Suppressor macrophage treated with lipopolysaccharide for 4 hours (primary cell): Measurements from ENCODE around the gene INS.
"Not testable (repeated sequence)": the region's sequence is repeated elsewhere in the genome, so short reads cannot be mapped to it uniquely, and the experiment has no call there.

ENCODE experiments used
- DNase-seq: peaks from one replicate; pipeline ENCODE4 v3.0.0-alpha.2; 2020

Gene INS

DNA sequence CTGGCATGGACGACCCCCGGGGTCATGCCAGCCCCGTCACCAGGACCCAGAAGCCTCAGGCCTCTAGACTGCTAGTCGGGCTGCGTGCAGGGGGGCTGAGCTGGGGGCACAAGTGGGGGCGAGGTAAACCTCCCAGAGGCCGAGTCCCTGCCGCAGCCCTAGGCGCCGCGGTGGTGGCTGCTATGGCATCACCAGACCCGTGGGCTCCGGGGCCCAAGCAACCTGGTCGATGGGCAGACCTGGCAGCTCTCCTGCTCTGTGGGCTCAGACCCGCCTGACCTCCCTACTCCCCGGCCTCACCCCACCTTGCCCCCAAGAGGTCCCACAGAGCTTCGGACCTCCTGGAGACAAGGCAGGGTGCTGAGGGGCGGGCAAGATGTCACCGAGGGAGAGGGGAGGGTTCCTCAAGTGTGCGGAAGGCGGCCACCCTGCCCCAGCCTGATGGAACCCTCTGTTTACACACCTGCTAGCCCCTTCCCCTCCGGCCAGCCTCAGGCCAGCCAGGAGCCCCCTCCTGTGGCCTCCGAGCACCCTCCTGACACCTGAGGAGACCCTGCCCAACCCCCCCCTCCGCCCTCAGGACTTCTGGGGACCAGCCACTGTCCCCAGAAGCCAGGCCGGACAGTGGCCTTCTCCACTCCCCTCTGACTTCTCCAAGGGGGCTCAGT lies 31.2 kb downstream of the INS start:
- DNase-seq = no peak

DNA sequence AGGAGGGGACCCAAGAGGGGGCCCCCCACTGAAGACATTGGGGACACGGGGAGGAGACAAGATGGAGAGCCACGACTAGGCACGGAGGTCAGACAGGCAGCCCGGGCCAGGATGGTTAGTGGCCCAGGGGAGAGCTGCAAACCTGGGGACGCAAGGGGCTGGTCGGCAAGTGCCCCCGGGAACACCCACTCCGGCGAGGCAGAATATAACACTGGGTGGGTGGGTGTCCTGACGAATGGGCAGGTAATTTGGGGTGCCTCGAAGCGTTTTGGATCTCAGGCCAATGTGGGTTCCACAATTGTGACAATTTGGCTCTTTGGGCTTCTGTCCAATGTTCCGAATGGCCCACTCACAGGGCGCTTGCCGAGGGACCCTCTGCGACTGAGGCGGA lies 31.7 kb downstream of the INS start:
- no peak for DNase-seq

DNA sequence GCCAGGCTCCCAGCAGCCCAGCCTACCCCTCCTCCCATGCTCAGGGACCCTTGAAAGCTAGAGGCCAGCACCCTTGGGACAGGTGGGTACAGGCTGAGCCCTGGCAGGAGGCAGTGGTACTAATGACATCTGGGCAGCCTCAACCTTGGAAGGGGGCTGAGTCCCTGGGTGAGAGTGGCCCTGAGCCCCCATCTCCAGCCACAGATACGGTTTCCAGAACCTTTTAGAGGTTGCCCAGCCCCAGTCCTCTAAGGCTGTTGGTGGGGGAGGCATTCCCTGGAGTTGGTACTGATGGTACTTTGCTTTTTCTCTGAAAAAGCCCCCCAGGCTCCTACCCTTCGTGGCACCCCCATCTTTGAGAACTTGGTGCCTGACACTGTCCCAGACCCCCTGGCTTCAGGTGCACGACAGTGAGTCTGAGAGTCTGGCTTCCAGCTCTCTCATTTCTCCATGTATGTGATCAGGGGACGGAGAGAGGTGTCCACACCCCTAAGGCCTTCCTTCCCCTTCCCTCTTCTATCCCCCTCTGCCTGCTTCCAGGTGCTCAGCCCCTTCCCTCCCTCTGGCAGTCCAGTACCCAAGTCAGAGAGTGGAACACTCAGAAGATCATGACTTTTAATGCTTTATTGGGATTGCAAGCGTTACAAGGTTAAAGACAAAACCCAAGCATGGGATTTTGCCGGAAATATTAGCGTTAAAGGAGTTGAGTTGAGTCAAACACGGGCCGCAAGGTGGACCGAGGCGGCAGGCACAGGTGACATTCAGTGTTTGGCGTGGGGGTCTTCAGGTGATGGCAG lies 32.3 kb downstream of the INS start:
- DNase-seq = no peak

DNA sequence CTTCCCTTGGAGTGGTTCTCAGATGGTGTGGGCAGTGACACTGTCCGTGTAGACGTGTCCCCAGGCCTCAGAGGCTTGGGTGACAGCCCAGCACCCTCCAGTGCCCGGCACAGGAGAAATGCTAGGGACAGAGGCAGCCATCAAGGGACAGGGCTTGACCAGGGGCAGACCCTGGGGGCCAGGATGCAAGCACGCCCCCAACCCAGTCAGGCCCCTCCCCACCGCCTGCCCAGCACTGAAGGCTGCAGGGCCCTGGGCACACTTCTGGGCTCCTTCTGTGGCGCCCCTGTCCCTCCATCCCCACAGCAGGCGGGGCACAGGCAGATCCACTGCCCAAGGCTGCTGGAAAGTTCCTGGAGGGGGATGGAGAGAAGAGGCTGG lies 32.9 kb downstream of the INS start:
- DNase-seq = no peak

DNA sequence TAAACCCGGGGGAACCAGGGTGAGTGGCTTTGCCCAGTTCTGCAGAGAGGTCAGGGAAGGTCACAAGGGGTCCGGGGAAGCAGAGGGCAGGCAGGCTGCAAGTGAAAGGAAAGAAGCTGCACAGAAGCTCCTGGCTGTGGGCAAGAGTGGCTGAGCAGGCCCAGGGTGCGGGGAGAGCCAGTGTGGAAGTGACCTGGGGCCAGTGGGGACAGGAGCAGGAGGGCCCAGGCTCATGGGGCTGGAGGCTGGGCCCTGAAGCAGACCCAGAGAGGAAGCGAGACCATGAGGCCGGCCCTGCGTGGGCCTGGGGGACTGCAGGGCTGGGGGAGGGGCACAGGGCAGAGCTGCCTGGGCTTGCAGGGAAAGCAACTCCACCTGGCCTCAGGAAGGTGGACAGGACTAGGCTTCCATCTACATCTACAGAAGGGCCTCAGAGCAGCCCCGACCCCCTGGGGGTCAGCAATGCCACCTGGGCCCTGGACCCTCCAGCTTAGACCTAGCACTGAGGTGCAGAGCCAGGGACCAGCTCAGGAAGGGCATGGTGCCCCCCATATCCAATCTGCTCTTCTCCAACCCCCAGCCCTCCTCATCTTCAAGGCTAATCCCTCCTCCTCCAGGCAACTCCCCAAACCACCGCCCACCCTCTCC lies 33.4 kb downstream of the INS start:
- no peak for DNase-seq

DNA sequence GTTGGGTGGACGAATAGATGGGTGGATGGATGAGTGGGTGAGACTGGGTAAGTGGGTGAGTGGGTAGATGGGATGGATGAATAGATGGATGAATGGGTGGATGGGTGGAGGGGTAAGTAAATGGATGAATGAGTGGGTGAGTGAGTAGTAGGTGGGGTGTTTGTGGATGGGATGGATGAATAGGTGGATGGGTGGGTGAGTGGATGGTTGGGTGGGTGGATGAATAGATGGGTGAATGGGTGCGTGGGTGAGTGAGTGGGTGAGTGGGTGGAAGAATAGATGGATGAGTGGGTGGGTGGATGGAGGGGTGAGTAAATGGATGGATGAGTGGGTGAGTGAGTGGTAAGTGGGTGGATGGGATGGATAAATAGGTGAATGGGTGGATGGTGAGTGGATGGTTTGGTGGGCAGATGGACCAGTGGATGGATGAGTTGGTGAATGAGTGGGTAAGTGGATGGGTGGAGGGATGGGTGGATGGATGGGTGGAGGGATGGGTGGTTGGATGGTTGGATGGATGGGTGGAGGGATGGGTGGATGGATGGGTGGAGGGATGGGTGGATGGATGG lies 34.4 kb downstream of the INS start:
- no peak for DNase-seq

DNA sequence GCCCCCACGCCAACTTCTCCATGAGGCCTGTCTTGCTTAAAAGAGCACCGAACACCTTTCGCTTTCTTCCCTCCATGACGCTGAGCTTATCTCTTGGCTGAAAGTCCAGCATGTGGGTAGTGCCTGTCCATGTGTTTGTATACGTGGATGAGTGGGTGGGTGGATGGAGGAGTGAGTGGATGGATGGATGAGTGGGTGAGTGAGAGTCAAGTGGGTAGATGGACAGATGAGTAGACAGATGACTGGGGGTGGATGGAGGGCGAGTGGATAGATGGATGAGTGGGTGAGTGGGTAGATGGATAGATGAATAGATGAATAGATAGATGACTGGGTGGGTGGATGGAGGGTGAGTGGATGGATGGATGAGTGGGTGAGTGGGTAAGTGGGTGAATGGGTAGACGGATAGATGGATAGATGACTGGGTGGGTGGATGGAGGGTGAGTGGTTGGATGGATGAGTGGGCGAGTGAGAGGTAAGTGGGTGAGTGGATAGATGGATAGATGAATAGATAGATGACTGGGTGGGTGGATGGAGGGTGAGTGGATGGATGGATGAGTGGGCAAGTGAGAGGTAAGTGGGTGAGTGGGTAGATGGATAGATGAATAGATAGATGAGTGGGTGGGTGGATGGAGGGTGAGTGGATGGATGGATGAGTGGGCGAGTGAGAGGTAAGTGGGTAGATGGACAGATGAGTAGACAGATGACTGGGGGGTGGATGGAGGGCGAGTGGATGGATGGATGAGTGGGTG lies 36.1 kb downstream of the INS start:
- not testable (repeated sequence) for DNase-seq

DNA sequence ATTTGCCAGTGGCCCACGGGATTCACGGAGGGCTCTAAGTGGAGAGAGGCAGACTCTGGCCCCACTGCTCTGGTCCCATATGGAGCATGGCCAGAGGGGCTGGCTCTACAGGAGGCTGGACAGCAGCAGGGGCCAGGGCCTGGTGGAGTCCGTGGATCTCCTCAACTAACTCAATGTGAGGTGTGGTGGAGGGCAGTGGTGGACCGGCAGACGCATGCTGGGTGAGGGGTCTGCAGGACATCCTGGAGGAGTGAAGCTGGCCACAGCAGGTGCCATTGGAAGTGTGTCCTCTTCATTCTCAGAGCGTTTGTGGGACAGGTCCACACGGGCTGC lies 37.4 kb downstream of the INS start:
- DNase-seq = no peak

DNA sequence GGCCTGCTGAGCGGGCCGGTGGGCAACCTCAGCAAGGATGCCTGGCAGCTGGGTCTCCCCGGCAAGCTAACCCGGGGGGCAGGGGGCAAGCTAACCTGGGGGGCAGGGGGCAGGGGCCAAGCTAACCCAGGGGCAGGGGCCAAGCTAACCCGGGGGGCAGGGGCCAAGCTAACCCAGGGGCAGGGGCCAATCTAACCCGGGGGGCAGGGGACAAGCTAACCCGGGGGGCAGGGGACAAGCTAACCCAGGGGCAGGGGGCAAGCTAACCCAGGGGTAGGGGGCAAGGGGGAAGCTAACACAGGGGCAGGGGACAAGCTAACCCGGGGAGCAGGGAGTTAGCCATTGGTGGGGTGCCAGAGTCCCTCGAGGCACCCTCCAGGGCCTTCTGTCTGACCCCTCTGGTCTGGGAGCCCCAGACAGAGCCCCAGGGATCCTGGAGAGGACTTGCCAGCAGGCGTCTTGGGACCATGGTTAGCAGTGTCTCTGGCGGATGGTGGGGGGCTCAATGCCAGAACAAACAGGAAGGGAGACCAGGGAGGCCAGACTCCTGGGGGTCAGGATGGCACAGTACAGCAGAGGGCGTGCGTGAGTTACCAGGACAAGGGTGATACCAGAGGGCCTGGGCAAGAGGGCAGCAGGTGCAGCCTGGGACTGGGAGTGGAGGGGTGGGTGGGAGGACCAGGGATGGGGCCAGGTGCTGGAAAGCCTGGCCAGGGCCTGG lies 37.9 kb downstream of the INS start:
- no peak for DNase-seq

DNA sequence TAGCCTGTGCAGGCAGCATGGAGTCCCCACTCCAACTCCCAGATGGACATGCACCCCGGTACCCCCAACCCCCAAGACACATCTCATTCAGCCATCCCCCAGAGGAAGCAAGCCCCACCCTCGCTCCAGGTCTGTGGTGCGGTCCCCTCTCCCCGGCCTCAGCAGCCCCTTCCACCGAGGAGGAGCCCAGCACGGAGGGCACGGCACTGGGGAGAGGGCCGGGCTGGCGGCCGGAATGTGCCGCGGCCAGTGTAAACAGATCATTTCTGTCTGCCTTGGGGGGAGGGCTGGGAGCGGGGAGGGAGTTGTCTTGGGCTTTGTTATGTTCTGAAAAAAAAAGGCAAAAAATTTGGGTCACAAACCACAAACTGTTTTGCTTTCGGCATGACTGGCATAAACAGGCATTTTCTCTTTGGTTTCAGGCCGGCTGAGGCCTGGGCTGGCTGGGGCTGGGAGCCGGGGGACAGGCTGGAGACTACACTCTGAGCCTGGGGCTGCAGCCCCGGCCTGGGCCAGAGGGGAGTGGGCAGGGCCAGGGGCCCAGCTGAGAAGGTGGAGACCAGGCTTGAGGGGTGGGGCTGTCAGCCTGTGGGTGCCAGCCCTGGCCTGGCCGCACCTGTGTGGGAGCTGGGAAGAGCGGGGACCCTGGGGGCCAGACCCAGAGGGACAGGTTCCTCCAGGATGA lies 38.6 kb downstream of the INS start:
- no peak for DNase-seq

DNA sequence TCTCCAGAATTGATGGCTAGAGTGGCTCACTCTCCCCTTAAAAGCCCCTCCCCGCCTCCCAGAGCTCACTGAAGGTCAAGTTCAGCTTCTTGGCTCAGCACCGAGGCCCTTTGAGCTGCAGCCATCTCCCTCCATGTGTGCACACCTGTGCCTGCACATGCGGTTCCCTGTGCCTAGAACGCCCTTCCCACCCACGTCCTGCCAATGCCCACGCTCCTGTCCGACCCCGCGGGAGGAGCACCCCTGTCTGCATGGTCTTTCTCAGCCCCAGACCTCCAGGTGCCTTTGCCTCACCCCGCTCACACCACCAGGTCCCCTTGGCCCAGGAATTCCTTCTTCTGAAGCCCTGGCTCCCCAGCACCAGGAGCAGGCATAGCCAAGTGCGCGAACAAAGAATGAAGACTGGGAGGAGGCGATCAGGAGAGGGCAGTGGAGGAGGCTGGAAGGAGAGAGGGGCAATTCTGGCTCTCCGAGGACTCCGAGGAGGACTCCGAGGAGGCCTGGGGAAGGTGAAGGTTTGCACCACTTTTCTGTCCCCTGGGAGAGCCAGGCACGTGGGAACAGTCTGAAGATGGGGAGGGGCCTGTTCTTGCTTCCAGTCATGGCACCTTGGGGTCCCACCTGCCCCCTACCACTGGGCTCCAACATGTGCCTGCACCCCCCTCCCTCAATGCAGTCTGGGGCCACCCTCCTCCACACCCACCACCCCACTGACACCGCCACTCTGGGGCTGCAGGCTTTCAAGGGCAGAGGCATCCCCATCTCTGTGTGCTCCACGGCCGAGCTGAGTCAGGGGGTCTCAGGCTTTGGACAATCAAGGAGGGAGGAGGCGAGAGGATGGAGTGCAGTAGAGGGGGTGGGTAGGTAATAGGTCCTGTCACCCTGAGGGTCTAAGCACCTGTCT lies 39.5 kb downstream of the INS start:
- no peak for DNase-seq

DNA sequence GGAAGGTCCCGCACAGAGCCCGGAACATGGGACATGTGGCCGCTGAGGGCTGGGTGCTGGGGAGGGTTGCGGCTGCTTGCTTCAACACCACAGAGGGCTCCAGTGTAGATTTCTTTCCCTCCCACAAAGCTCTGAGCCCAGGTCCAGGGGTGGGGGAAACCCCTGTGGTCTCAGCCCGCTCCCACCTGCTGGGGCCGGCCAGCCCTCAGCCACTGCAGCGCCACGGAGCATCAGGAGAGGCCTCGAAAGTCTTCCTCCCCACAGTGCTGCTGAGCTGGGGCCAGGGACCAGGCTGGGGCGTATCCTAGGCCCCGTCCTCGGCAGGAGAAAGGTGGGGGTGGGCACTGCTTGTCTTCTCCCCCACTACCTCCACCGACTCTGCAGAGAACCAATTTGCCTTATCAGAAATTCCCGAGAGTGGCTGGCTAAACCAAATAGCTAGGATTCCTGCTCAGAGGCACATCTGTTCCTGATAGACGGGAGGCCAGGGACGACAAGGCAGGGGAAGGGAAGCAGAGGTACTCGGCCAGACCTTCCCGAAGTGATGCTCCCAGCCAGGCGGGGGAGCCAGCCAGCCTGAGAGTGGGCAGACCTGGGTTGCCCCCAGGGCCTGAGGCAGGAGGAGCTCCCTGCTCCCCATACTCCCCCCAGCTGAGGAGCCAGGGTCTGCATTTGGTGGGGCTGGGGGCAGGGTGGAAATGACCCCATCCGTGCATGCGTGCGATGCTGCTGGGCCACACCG lies 40.5 kb downstream of the INS start:
- DNase-seq = no peak

DNA sequence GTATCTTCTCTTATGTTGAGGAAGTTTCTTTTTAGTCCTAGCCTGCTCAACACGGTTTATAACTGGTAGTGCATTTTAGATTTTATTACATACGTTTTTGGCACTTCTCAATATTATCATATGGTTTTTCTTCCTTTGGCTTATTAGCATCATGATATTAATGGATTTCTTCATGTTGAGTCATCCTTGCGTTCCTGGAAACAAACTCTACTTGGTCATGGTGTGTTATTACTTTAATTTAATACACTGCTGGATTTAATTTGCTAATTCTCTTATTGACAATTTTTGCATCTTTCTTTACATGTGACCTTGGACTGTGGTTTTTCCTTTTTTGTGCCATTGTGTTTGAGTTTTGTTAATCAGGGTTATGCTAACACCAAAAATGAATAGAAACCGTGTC lies 42.3 kb downstream of the INS start:
- DNase-seq = no peak

DNA sequence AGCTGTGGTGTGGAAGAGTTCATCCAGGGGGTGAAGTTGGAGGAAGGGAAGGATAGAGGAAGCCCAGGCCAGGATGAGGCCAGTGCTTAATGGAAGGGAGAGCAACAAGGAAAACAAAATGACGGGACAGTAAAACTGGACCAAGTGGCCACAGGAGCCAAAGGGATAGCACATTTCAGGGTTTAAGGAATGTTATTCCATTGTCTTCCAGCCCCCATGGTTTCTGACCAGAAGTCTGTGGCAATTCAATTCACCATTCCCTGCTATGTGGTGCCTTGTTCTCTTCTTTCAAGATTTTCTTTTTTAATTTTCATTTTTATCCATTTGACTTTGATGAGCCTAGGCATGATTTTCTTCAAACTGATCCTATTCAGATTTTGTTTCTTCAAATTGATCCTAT lies 44.3 kb downstream of the INS start:
- no peak for DNase-seq

DNA sequence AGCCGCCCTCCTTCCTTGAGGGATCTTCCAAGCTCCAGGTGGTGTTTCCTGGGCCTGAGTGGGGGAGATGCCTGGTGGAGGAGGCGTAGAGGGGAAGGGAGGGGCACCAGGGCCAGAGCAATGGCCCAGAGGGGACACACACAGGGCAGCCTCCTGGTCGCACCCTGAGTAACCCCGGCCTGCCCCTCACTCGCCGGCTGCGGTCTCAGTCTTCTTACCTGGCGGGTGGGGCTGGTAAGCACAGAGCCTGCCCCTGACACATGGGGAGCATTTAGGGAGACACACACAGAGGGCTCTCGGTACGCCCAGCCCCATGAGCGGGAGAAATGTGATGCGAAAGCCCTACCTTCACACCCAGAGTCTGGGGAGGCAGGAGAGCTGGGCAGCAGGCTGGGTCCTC lies 45.7 kb downstream of the INS start:
- DNase-seq = no peak

DNA sequence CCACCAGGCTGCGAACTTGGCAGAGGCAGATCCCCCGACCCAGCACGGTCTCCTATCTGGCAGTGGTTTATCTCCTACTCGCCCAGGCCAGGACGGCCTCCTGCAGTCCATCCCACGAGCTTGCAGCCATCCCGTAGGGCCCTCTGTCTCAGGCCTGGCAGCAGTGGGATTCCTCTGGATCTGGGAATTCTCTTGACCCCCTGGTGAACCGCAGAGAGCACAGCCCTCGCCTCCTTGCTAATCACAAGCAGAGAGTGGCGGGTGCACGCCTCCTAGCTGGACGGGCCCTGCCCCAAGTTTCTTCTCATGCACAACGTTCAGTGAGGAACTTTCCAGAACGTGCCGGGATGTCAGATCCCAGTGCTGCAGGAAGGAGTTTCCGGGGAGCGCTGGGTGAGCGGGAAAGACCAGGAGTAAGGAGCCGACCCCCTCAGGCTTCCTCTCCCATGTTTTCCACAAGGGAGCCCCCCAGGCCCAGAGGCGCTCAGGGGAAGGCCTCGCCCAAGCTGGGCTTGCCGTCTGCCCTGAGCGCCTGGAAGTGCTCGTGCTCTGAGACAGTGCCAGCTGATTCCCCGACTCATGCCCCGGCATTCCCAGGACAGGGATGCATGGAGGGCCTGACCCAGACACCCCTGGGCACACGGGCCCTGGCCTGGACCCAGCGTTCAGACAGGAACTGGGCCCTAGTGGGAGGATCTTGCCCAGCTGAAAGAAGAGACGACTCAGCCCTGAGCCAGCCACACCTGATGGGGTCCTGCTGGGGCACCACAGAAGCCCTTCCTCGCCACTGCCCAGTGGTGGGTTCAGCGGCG lies 46.4 kb downstream of the INS start:
- no peak for DNase-seq

DNA sequence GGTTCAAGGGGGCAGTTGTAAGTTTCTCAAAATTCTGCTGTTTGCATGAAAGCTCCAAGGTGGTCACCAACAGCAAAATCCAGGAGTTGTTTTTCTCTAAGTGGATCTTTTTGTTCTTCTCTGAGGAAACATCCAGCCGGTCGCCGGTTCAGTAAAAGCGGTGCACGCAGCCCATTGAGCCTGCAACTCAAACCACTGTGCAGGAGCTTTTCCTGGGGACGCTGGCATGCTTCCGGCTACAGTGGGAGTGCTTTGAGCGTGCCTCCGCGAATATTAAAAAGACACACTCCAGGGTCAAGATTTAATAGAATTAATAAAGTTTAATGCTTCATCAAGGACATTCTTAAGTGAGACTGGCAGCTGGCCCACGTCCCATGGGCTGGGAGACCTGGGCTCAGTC lies 47.2 kb downstream of the INS start:
- DNase-seq = no peak

DNA sequence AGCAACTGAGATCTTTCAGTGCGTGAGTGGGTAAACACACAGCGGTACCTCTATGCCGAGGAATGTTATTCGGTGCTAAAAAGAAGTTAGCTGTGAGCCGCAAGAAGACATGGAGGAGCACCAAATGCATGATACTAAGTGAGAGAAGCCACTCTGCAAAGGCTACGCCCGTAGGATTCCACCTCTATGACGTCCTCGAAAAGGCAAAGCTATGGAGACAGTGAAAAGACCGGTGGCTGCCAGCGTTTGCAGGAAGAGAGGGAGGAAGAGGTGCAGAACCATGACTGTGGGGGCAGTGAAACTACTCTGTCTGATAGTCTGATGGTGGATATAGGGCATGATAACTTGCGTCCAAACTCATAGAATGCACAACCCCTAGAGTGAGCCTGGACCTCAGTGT lies 50.5 kb downstream of the INS start:
- DNase-seq = no peak
